HG03460 (cell line): ENCODE results near the gene MEF2A.
A peak's percentile ranks its signal among the peaks of the same experiment; 100 is the strongest.
"Not testable (repeated sequence)": the region's sequence is repeated elsewhere in the genome, so short reads cannot be mapped to it uniquely, and the experiment has no call there.

Source experiments
- ATAC-seq: cut with Tn5 transposase; IDR thresholded peaks from one replicate; pipeline ENCODE4 v1.9.1; 2021; ENCODE audit not compliant: unreplicated experiment

Gene MEF2A

DNA sequence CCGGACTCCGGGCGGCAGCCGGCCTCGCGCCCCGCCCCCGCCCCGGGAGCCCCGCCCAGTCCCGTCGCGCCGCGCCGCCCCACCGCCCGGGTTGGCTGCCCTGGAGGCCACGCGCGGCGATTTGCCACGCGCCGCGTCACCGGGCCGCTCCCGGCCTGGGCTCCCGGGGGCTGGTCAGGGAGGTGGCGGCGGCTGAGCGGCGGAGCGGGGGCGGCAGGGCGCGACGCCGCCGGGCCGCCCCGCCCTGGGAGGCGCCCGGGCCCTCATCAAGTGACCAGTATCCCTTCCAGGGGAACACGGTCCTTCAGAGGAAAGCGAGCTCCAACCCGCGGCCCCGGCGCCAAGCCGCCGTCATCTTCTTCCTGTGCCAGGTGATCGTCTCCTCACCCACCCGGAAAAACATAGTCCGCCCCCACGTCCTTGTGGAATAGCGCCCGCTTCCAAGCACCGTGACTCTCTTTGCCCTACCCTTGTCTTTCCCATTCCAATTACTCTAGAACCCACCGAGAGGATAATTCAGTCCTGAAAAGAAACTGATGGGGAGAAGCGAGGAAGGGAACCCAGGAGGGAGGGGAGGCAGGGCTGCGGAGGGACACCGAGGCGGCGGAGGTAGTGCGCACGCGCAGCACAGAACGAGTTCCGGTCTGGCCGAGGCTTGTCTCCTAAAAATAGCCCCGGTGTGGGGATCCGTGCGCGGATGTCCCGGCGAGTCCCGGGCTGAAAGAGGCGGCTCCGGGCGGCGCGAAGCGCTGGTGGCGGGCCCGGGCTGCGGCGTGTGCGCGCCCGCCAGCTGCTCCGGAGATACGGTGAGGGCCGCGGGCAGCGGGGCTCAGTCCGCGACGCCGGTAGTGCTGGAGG, at the start of gene MEF2A:
TSS of gene MEF2A (plus strand) at position 686 of the 858 bp plus-strand sequence. CDS start 67,136 bp downstream, outside the sequence.
- peak; percentile 56 for ATAC-seq

DNA sequence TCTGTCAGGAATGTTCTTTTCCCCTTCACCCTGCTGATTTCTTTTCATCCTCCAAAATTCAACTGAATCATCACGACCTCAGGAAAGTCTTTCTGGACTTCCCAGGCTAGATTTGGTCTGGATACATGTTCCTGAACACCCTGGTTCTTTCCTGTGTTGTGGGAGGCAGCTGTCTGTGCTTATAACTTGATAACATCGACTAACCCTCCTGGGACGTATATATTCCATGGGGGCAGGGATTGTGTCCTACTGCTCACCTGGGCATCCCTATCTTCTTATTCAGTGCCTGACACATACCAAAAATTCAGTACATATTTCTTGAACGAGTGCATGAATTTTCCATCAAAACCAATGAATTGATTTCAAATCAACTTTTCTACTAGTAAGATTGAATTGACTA, 47.6 kb upstream of the MEF2A start:
- ATAC-seq: no peak

- ATAC-seq: not testable (repeated sequence)
Measured at GRCh38 chr15:99519366-99519765, 46.4 kb upstream of the MEF2A start.

GRCh38 chr15:99522288-99522687, 43.5 kb upstream of the MEF2A start:
- no peak for ATAC-seq

GRCh38 chr15:99526176-99526575, 39.6 kb upstream of the MEF2A start:
- no peak for ATAC-seq

GRCh38 chr15:99526671-99527070, 39.1 kb upstream of the MEF2A start:
- no peak for ATAC-seq

- ATAC-seq: no peak
Measured at GRCh38 chr15:99536422-99537040, 29.3 kb upstream of the MEF2A start.

- ATAC-seq: no peak
Measured at GRCh38 chr15:99537344-99537743, 28.4 kb upstream of the MEF2A start.

DNA sequence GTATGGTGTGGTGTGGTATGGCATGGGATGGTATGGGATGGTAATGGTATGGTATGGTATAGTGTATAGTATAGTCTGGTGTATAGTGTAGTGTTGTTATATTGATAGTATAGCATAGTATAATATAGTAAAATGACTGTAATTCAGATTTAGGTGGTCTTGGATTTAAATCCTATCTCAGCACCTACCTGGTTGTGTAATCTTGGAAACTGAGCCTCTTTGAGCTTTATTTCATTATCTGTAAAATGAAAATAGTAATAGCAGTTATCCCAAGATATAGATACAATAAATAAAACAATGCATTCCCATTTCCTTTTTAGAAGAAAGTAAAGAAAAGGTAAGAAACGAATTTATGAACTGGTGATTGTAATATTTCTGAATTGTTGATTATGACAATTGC, 27.5 kb upstream of the MEF2A start:
- no peak for ATAC-seq

DNA sequence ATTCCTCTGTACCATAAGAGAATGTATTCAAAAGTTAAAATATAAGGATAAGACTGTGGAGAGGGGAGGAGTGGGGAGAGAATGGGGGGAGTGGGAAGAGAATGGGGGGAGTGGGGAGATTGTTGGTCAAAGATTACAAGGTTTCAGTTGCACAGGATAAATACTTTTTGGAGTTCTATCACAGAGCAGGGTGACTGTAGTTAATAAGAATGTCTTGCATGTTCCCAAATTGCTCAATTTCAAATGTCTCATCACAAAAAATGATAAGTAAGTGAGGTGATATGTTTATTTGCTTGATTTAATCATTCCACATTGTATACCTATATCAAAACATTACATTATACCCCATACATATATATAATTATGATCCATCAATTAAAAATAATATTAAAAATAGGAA, 23.0 kb upstream of the MEF2A start:
- no peak for ATAC-seq

DNA sequence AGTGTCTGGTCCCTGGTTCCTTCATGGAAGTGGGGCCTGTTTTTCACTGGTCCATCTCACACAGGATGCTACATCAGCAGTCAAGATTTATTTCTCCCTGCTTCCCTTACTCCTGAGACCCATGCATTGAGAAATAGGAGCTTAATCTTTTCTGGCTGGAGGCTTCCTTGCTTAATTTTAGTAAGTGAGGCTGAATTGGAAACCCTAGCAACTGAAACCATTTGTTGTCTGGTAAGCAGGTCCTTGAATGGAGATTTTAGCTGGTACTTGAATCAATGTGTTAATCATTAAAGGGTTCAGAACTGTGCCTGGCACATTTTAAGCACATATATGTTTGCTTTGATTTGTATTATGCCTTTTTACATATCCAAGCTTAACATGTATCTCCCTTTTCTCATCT, 20.2 kb upstream of the MEF2A start:
- no peak for ATAC-seq

GRCh38 chr15:99546441-99547100, 19.2 kb upstream of the MEF2A start:
- no peak for ATAC-seq

- no peak for ATAC-seq
Measured at GRCh38 chr15:99547517-99547916, 18.3 kb upstream of the MEF2A start.

GRCh38 chr15:99550077-99550476, 15.7 kb upstream of the MEF2A start:
- no peak for ATAC-seq

DNA sequence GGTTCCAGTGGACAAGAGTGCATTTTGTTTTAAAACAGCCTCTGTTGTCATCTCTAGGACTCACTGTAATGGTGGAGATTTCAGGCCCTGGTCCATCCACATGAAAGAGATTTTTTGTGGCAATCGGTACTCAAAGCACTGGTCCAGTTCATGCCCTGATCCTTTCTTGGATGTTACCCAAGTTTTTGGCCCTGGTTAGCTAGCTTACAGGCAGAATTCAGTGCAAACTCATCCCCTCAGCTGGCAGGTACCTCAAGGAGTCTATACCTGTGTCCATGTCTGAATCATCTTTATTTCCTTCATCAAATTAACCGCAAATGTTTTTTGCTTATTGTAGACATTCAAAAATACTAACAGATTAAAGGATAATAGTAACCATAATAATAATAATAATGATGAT, 13.7 kb upstream of the MEF2A start:
- no peak for ATAC-seq

- no peak for ATAC-seq
Measured at GRCh38 chr15:99554880-99555488, 10.8 kb upstream of the MEF2A start.

- no peak for ATAC-seq
Measured at GRCh38 chr15:99556011-99556410, 9.8 kb upstream of the MEF2A start.

GRCh38 chr15:99556578-99556977, 9.2 kb upstream of the MEF2A start:
- ATAC-seq: no peak

- ATAC-seq: no peak
Measured at GRCh38 chr15:99558084-99558483, 7.7 kb upstream of the MEF2A start.

DNA sequence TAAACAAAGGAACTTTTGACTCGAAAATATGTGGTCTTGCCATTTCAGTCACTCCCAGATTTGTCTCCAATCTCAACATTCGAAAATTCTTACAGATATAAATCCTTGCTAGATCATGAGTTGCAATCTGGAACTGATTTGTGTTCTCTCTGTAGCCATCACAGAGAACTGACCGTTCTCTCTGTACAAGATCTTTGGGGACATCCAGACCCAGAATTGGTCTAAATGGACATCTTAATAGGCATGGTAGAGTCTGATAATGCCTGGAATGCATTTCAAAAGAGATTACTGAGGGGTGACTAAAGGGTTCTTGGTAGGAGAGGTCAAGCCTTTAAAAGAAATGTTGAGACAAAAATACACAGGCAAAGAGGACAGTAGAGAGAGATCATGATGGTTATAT, 7.2 kb upstream of the MEF2A start:
- ATAC-seq: no peak

DNA sequence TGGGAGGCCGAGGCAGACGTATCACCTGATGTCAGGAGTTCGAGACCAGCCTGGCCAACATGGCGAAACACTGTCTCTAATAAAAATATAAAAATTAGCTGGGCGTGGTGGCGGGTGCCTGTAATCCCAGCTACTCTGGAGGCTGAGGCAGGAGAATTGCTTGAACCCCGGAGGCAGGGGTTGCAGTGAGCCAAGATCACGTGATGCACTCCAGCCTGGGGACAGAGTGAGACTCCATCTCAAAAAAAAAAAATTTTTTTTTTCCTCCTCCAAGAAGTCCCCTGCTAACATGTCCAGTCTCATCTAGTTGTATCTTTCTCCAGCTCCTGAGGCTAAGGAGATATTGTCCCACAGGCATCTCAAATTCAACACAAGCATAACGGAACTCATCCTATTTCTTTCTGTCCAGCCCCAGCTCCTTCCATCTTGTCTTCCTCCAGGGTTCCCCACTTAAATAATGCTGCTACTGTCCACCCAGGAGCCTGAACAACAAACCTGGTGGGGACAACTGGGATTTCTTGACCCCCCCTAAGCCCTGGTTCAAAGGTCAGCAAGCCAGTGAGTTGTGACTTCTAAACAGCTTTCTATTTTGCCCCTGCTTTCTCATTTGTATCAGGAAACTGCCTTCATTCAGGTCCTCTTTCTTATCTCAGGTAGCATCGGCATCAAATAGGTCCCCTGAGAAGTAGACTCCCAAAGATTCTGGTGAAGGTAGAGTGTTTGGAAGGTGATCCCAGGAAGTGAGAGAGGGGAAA, 4.1 kb upstream of the MEF2A start:
- no peak for ATAC-seq
